ENCODE data around the gene ABCA1. TPM values are rescaled to one million over a fixed set of nuclear protein-coding genes. Genes with fewer than 3 reads are reported as not detected.
A peak's percentile ranks its signal among the peaks of the same experiment; 100 is the strongest.
"Not testable (repeated sequence)": the region's sequence is repeated elsewhere in the genome, so short reads cannot be mapped to it uniquely, and the experiment has no call there.

Gene ABCA1
- total RNA-seq, 1 donor: 21.0 TPM

DNA sequence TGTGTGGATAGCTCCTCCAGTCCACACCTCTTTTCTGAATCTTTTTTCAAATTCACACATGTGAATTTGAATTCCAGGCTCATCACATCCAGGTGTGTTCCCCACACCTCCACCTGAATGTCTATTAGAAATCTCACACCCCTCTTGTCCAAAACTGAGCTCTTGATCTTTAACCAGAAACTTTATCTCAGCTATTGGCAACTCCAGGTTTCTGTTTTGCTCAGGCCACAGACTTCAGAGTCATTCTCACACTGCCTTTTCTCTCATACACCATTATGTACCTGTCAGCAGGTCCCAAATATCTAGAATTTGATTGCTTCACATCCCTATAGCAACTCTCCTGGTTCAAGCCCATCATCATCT lies 152.4 kb downstream of the ABCA1 start:
- no peak for DNase-seq (ENCODE audit: low read depth in 2 of 3, low spot score in 2 of 3)

DNA sequence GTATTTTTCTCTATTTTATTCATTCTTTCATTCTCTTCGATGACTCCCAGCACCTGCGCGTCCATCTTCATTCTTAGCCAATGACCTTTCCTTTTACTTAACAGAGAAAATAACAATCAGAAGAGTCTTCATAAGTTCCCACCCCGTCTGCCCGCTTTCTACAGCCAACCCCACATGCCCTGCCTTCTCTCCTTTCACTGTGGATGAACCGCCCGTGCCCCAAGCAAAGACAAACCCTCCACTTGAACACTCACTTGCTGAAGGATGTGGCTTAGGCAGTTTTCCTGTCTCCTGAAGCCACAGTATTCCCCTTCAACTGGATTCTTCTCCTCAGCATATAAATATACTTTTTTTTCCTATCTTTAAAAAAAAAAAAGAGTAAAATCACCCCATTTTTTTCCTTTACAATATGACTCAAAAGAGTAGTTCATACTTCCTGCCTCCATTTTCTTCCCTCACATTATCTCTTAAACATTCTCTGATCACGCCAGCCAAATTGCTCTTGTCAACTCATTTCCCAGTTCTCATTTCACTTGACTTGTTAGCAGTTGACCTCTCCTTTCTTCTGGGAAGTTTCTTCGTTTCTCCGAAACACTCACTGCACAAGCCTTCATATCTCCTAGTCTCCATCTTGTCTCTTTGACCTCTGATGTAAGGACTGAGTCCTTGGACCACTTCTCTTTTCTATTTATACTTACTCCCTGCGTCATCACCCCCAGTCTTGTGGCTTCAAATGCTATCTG lies 153.0 kb downstream of the ABCA1 start:
- DNase-seq (ENCODE audit: low read depth in 2 of 3, low spot score in 2 of 3): peak in 2 of 3 donors; percentile 43 to 60

DNA sequence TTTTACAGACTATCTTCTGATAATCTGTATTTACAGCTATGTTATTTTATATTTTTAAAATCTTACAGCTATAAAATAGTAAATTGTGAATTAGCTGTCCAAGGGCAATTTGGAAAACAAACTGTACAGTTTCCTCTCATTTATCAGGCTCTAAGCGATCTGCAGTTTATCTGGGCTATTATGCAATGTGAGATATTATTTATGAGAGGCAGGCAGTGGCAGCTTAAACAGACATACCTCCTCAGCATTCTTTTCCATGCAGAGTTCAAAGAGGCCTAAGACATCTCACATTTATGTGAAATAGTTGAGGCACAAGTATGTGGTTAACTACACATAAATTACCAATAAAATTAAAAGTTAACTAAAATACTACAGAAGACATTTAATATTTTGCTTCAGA lies 153.8 kb downstream of the ABCA1 start:
- no peak for DNase-seq (ENCODE audit: low read depth in 2 of 3, low spot score in 2 of 3)

DNA sequence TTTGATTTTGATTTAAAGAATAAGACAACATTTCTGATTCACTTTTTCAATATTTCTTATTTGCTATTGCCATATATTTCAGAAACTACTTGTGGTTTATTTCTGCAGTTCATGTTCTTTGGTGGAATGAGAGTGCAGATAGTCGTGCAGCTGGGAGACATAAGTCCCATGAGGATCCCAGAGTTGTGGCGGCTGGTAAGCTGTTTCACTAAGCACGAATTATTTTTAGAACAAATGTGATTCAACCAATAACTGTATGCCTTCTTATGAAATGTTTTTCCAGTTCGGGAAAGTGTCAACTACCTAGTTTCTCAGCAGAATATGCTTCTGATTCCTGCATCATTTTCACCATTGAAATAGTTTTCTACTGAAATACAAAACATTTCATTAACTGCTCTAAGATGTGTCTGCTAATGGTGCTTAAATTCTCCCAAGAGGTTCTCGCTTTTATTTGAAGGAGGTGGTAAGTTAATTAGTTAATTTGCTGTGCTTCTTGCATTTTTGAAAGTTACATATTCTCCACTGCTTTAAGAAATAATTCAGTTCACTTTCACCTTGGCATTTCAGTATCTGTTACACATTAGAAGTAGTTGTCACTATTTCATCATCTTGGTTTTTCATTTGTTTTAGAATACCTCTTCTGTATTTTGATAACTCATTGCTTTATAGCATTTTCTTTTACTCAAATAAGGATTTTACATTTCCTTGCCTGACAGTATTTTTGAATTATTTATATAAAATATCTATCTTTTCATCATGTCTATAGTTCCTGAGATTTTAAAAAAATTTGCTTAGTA lies 155.0 kb downstream of the ABCA1 start:
- DNase-seq (ENCODE audit: low read depth in 2 of 3, low spot score in 2 of 3): no peak

DNA sequence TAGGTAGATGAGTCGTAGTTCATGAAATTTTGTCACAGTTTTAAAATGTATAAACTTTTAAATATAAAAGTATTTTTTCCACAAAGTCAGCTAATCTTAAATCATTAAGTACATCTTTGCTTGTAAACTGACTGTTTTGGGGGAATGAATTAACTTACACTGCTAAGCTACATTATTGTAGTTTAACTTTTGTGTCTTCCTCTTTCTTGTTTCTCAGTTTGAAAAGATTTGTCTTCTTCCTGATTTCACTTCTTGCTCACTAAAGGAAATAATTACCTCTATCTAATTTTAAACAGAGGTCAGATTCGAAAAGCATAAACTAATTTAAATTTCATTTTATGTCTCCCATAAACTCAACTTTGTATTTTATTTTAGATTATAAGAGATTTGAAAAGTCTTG lies 158.3 kb downstream of the ABCA1 start:
- no peak for DNase-seq (ENCODE audit: low read depth in 2 of 3, low spot score in 2 of 3)

DNA sequence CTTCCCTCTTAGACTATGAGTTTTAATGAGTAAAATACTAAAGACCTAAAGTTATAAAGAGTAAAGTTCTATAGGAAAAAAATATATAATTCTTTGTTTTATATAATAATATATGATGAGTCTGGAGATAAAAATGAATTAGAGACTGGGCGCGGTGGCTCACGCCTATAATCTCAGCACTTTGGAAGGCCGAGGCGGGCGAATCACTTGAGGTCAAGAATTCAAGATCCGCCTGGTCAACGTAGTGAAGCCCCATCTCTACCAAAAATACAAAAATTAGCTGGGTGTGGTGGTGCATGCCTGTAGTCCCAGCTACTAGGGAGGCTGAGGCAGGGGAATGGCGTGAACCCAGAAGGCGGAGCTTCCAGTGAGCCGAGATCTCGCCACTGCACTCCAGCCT lies 158.9 kb downstream of the ABCA1 start:
- DNase-seq (ENCODE audit: low read depth in 2 of 3, low spot score in 2 of 3): not testable (repeated sequence)

DNA sequence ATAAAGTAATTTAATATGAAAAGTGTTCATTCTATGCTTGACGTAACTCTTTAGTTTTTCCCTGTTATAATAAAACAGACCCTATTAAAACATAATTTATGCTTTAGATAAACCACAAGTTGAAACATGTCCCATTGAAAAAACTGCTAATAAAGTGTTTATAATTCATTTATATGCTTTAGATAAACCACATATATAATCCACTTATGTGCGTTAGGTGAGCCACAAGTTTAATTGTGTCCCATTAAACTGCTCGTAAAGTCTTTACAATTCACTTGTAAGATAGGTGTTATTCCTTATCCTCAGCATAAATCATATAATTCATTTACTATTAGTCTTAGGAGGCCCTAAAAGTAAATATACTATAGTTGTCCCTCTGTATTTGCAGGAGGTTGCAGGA lies 160.4 kb downstream of the ABCA1 start:
- DNase-seq (ENCODE audit: low read depth in 2 of 3, low spot score in 2 of 3): no peak

DNA sequence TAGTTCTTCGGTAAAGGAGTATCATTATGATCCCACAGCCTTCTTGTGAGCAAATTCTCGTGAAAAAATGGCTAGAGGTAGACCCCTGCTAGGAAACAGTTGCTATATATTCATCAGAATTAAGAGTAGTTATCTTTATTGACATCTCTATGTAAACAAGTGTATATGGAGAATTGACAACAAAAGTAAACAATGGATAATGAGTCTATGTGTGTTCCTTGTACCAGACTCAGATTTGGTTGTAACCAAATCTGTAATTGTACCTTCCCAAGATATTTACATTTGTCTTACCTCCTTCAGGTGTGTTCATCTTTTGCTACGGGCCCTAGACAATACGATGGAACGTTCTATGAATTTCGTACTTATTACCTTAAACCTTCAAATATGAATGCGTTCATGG lies 161.9 kb downstream of the ABCA1 start:
- DNase-seq (ENCODE audit: low read depth in 2 of 3, low spot score in 2 of 3): no peak

DNA sequence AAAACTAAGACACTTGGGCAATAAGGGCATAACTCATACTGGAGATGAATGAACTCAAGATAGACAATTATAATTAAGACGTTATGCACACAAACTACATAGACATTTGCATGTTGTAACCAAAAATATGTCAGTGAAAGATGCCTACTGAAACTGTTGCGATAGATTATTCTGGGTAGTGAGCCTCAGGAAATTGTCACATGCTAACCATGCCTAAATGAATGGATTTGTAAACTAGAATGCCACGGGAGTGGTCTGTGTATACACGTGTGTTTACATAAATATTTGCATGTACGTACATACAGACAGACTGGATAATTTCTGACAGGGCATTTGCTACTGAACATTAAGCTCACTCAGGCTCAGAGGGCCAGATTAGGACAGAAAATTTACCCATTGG lies 162.8 kb downstream of the ABCA1 start:
- DNase-seq (ENCODE audit: low read depth in 2 of 3, low spot score in 2 of 3): no peak

DNA sequence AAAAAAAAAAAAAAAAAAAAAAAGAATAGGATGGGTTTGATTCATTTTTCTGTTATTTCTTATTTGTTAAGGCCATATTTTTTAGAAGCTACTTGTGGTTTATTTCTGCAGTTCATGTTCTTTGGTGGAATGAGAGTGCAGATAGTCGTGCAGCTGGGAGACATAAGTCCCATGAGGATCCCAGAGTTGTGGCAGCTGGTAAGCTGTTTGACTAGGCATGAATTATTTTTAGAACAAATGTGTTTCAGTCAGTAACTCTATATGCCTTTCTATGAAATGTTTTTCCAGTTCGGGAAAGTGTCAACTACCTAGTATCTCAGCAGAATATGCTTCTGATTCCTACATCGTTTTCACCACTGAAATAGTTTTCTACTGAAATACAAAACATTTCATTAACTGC lies 169.0 kb downstream of the ABCA1 start:
- no peak for DNase-seq (ENCODE audit: low read depth in 2 of 3, low spot score in 2 of 3)

DNA sequence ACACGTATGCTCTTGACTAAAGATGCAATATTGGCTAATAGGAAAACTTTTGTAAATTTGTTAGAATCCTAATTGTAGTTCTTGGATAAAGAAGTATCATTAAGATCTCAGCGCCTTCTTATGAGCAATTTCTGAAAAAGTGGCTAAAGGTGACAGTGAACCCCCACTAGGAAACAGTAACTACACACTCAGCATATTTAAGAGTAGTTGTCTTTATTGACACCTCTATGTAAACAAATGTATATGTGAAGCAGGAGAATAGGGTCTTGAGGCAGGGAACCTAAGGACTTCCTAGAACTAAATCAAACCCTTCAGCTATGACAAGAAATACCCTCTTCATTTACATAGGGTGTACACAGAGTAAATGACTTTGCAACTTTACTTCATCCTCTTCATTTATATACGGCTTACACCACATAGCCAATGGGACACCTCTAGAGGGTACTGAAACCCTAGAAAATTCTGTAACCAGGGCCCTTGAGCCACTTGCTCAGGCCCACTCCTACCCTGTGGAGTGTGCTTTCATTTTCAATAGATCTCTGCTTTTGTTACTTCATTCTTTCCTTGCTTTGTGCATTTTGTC lies 177.7 kb downstream of the ABCA1 start:
- DNase-seq (ENCODE audit: low read depth in 2 of 3, low spot score in 2 of 3): no peak

DNA sequence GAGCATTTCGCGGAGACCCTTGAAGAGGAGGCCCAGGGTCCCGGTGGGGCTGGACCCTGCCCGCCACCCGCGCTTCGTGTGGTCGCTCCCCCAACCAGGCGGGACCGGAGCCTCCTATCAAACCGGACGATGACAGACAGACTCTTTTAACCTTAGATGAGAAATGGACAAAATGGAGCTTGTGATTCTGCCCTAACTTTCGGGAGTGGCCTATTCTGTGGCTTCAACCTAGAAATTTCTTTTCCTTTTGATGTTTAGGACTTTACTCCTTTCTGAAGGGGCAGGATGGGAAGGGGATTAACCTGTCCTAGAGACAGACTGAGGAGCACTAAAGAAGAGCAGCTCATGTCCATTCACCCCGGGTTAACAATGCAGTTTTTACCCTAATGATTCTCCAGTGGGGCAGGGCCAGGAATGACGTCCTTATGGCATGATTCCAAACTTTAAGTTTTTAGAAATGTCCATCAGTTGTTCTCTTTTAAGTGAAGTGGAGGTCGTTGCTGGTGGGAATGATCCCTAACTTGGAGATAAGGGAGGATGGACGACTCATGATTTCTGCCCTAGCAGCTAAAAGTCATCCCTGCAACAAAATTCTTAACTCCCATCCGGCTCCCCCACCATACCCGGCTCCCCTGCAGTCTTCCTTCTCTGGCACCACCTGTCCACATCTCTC lies 179.5 kb downstream of the ABCA1 start:
- peak in 1 of 3 donors; percentile 44 for DNase-seq (ENCODE audit: low read depth in 2 of 3, low spot score in 2 of 3)

DNA sequence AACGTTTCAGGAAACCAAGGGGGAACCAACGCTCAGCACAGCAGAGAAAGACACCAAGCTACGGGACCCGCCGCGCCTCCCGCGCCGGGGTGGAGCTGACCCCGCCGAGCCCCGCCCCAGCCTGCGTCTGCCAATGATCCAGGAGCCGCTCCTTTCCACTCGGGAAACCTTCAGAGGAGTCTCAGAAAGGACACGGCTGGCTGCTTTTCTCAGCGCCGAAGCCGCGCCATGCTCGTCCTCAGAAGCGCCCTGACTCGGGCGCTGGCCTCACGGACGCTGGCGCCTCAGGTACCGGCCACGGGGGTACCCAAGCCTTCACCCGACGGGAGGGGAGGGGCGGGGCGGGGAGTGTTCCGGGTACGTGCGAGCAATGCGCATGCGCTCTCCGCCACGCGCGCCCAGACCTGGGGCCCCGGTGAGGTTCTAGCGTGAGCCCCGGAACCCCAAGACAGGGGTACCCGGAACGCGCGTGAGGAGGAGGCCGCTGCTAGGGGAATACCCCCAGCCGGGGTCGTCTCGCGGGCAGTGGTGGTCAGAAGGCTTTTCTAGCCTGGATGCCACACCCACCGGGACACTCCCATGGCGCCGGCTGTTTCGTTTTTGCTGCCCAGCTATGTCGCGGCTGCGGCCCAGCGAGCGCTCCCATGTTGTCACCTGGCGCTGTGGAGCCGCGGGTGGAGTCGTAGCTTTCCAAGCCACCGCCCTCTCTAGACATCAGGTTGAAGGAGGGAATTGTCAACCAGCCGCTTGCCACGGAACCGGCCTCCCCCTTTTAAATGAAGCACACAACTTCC lies 180.2 kb downstream of the ABCA1 start, which contains the start of gene NIPSNAP3A:
Gene NIPSNAP3A (plus strand): TSS at position 119 of the 794 bp plus-strand sequence. CDS start 110 bp downstream, at position 229.
- DNase-seq (ENCODE audit: low read depth in 2 of 3, low spot score in 2 of 3): peak; percentile 86 to 90 (median 88)

DNA sequence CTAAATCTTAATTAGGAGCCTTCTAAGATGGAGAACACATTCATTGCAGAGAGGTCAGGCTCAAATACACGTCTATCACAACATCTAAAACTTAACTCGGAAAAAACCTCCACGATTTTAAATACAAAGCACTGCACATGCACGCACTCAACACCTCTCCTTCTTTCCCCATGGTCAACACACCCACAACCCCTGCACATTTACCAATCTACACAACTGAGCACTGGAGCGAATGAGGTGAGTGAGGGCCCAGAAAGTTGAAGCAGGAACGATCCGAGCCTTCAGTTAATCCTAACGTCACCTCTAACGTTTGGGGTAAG lies 180.8 kb downstream of the ABCA1 start:
- no peak for DNase-seq (ENCODE audit: low read depth in 2 of 3, low spot score in 2 of 3)

DNA sequence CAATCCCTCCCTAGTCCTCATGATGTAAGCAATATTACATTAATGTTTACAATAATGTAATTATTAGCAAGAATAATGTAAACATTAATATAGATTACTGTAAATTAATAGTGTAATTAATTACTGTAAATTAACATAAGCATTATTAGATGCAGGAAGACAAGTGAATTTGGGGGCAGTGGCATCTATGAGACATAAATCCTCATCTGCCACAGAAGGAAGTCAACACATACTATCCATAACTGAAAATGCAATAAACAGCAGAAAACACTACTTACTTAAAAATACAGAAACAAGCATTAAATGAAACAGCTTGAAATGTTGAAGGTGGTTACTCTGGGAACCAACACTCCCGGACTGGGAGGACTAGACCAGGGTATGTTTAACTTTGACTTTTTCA lies 181.2 kb downstream of the ABCA1 start:
- no peak for DNase-seq (ENCODE audit: low read depth in 2 of 3, low spot score in 2 of 3)

DNA sequence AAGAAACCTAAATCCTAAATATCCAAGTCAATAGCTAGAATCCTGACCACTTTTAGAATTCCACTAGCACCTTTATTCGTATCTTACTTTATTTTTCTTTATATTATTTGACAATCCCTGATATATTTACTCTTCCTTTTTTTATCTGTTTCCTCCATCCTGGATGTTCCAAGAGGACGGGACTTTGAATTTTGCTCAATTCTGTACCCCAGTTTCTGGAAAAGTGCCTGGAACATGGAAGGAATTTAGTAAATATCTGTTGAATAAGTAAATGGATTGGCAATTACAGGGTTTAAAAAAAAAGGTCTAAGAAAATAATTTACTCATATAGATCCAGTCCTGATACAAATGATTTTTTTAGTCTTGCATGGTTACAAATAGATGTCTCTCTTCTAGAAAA lies 181.7 kb downstream of the ABCA1 start:
- DNase-seq (ENCODE audit: low read depth in 2 of 3, low spot score in 2 of 3): no peak

DNA sequence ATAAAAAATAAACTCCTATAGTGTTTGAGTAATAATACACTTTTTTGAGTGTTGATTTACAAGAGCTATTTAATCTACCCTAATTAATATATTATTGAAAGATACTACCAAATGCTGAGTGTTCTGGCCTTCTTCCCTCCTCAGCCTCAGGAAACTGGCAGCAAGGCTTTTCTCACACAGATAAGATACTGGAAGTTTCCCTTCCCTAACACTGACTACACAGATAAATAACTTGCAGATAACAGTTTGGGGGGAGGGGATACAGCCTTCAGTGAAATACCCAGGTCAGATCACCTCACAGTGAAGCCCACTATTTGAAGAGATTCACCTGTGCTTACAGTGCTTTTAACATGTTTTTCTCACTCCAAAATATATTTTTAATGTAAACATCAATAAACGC lies 182.1 kb downstream of the ABCA1 start:
- no peak for DNase-seq (ENCODE audit: low read depth in 2 of 3, low spot score in 2 of 3)

DNA sequence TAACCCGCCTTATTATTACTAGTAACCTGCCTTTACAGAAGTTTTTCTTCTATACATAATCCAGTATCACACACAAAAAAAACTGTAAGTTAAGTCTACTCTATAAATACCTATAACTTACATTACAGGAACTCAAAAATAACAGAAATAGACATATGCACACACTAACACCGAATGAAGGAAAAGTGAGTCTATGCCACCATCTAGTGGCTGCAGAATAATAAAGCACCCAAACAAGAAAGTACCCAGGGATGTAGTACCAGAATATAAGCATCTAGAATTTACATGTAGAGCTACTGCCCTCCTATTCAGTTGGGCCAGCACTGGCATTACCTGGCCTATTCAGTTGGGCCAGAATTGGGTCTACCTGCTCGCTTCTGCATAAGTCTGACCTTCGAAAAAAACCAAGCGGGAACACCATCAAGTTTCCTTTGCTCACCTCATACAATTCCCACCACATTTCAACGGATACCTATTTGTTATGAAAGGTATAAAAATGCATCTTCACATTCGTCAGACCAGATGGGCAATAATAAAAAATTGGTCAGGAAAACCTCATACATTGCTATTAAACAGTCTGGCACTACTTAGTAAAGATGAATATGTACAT lies 184.5 kb downstream of the ABCA1 start:
- peak in 2 of 3 donors; percentile 75 to 86 for DNase-seq (ENCODE audit: low read depth in 2 of 3, low spot score in 2 of 3)

DNA sequence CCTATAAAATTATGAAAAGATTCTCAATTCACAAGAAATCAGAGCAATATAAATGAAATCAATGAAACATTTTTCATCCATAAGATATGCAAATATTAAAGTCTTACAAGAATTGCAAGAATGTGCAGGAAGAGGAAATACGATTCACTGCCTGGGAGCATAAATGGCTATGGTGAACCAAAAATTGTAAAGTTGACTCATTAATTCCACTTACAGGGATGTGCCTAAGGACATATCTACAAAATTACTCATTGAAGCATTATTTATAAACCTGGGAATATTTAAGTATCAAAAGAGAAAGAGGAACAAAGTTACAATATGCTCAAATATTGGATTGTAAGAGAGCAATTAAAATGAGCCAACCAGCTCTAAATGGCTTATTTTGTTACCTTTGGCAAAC lies 187.3 kb downstream of the ABCA1 start:
- no peak for DNase-seq (ENCODE audit: low read depth in 2 of 3, low spot score in 2 of 3)

DNA sequence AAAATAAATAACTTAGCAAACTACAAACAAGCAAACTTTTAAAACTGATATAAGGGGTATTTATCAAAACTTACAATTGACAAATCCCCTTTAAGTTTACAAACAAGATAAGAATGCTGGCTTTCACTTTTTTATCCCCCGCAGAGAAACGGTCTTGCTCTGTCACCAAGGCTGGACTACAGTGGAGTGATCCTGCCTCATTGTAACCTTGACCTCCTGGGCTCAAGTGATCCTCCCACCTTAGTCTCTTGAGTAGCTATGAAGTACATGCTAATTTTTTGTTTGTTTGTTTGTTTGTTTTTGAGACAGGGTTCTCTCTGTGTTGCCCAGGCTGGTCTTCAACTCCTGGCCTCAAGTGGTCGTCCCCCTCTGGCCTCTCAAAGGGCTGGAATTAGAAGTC lies 189.5 kb downstream of the ABCA1 start:
- no peak for DNase-seq (ENCODE audit: low read depth in 2 of 3, low spot score in 2 of 3)
